GM18520 (cell line): ENCODE results near the gene SGSM1.

Experiments used
- ATAC-seq: cut with Tn5 transposase; IDR thresholded peaks from one replicate; pipeline ENCODE4 v1.9.1; 2021; ENCODE audit not compliant: unreplicated experiment

SGSM1 gene

GRCh38 chr22:24975813-24976341 is 169.9 kb downstream of the SGSM1 start:
- no peak for ATAC-seq

- no peak for ATAC-seq
Observed at GRCh38 chr22:24976442-24977218, 170.6 kb downstream of the SGSM1 start.
